ENCODE measurements around the gene PPIH.

PPIH gene

DNA sequence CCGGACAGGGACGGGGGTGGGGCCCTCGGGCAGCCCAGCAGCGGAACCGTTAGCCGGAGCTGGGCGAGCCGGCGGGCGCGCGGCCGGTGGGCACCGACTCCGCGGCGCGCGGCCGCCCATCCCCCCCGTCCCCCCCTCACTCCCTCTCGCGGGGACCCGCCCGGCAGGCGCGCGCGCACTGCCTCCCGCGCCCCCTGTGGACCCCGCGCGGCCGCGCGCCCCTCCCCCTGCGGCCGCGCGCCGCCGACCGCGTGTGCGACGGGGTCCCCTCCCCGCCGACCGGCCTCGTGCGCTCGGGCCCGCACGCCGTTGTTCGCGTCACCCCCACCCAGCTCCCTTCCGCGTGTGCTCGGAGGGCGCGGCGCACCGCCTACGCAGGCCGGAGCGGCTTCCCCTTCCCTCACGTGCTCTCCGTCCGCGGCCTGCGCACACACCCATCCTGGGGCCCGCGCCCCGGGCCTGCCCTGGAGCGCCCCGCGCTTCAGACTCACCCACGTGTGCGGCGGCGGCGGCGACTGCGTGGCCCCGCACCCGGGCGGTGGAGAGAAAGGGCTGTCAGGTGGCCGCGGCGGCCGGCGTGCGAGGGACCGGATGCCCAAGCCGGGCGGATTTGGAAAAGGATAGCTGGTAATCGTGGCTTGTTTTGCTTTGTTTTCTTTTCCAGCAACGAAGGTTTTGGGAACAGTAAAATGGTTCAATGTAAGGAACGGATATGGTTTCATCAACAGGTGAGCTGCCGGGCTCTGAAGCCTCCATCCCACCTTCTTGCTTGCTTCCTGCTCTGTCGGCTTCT, 24.7 kb downstream of the PPIH start:
- DNase-seq (ENCODE audit: extremely low read depth, low read depth) = peak; percentile 41
- TF ChIP-seq, protein P1, sequence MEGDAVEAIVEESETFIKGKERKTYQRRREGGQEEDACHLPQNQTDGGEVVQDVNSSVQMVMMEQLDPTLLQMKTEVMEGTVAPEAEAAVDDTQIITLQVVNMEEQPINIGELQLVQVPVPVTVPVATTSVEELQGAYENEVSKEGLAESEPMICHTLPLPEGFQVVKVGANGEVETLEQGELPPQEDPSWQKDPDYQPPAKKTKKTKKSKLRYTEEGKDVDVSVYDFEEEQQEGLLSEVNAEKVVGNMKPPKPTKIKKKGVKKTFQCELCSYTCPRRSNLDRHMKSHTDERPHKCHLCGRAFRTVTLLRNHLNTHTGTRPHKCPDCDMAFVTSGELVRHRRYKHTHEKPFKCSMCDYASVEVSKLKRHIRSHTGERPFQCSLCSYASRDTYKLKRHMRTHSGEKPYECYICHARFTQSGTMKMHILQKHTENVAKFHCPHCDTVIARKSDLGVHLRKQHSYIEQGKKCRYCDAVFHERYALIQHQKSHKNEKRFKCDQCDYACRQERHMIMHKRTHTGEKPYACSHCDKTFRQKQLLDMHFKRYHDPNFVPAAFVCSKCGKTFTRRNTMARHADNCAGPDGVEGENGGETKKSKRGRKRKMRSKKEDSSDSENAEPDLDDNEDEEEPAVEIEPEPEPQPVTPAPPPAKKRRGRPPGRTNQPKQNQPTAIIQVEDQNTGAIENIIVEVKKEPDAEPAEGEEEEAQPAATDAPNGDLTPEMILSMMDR (IDR thresholded peaks at IDR 0.05; ENCODE audit: low read depth, low read length) = no peak

DNA sequence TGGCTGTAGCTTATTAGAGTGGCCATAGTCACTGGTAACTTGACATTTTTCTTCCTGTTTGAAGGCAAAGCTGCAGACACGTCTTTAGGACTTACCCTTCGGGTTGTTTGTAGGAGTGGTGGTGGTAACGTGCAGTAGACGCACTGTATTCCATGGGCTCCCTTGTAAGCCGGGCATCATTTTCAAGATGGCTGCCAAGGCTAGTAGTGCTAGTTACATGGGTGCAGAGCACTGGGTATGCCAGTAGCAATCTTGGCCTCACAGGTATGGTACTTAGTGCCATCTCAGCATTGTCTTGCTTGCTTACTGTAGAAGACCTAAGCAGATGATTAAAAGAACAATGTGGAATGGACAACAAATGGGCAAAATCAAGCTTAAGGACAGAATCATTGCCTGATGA, 25.9 kb downstream of the PPIH start:
- TF ChIP-seq, protein P1 (IDR thresholded peaks at IDR 0.05; ENCODE audit: low read depth, low read length) = no peak
- no peak for DNase-seq (ENCODE audit: extremely low read depth, low read depth)

DNA sequence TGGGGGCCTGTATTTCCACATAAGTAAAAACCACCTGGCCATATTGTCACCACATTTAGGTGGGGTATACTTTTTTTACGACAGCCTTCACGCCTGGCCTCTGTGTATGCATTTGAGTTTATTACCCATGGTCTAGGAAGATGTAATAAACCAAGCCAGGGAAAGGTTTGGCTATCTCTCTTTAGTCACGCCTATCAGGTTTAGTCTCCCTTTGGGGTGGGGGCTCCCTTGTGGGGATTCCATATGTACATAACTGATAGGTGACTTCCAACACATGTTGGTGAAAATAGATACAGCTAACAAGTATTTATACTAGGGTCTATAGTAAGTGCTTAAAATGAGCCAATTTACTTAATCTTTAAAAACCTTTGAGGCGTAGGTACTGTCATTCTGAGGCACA, 28.2 kb downstream of the PPIH start:
- no peak for DNase-seq (ENCODE audit: extremely low read depth, low read depth)
- TF ChIP-seq, protein P1 (IDR thresholded peaks at IDR 0.05; ENCODE audit: low read depth, low read length) = no peak

DNA sequence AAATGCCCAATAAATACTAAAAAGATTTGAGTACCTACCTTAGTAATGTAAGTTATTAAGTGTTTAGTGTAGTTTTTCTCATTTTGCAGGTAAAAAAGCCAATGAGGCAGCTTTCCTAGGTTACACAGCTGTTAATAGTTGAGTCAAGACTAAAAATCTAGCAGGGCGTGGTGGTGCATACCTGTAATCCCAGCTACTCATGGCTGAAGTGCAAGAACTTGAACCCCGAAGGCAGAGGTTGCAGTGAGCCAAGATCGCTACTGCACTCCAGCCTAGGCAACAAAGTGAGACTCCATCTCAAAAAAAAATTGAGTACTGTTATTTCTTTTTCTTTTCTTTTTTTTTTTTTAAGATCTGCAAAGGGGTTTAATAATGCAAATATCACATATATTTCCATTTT, 31.7 kb downstream of the PPIH start:
- TF ChIP-seq, protein P1 (IDR thresholded peaks at IDR 0.05; ENCODE audit: low read depth, low read length) = no peak
- no peak for DNase-seq (ENCODE audit: extremely low read depth, low read depth)

DNA sequence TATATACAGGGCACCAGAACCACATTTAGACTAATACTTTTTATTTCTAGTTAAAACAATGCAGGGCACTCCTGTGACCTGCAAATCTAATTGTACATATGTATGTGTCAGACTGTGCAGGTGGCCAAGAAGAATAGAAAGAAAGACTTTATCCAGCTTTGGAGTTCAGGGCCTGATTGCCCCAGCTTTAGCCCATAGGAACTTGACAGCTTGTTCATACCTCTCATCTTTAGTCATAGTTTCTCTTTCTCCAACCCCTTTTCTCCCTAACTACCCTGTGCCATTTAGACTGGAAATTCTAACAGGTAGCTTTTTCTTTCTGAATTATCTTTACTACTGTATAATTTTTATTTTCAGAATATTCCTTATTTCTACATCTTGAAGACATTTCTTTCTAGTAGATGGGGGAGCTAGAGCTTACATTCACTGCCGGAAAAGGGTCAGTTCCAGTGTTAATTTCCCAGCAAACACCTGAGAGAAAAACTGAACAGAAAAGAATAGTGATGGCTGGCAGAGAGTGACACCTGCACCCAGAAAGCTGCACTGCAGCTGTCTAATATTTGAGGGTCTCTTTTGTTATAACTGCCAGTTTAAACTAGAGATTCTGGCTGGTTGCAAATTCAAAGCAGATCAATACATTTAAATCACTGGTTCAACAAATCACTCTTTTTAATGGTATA, 32.4 kb downstream of the PPIH start:
- TF ChIP-seq, protein P1 (IDR thresholded peaks at IDR 0.05; ENCODE audit: low read depth, low read length) = no peak
- DNase-seq (ENCODE audit: extremely low read depth, low read depth) = no peak

DNA sequence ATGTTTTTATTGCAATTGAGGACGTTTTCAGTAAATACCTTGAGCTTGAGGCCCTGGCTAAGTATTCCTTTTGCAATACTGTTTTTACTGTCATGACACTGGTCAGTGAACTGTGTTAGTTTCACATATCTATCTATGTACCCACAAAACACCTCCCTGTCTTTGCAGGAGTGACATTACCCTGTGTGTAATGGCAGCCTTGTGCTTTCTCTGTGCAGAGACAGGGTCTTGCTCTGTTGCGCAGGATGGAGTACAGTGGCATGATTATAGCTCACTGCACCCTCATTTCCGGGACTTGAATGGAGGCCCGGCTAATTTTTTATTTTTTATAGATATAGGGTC, 32.9 kb downstream of the PPIH start:
- TF ChIP-seq, protein P1 (IDR thresholded peaks at IDR 0.05; ENCODE audit: low read depth, low read length) = no peak
- DNase-seq (ENCODE audit: extremely low read depth, low read depth) = no peak

DNA sequence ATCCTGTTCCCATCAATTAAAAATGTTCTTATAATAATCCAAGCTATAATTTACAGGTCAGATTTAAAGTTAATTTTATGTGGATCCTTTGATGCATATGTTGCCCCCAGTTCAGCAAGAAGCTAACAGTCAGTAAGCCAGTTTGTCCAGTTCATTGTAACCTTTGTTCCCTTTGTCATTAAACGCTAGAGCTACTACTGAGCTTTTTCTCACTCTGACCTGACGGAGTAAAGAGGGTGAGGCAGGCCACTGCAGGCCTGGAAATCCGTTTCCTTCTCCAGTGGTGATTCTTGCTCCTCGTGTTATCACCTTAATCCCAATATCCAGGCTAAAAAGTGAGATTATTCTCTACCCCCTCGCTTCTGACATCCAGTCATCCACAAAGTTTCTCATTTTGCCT, 34.2 kb downstream of the PPIH start:
- TF ChIP-seq, protein P1 (IDR thresholded peaks at IDR 0.05; ENCODE audit: low read depth, low read length) = no peak

More for the DNA sequence above, 34.2 kb downstream of the PPIH start:
- no peak for DNase-seq (ENCODE audit: extremely low read depth, low read depth)

All from AG09319 (cell line).